Stimulated activated CD8-positive, alpha-beta memory T cell treated with anti-CD3 and anti-CD28 coated beads, Interleukin-12 subunit alpha, Interleukin-12 subunit beta, amount 100 ng/mL, for 4 hours (primary cell): Measurements from ENCODE around the gene ADAMTSL5.
A peak's percentile ranks its signal among the peaks of the same experiment; 100 is the strongest.
"Not testable (repeated sequence)": the region's sequence is repeated elsewhere in the genome, so short reads cannot be mapped to it uniquely, and the experiment has no call there.

Experiments used
- DNase-seq: peaks from one replicate; pipeline ENCODE4 v3.0.0-alpha.2; 2020; ENCODE audit warnings: low read depth

Gene ADAMTSL5

GRCh38 chr19:1481893-1482360, 30.9 kb downstream of the ADAMTSL5 start:
- no peak for DNase-seq

GRCh38 chr19:1481224-1481892, 31.5 kb downstream of the ADAMTSL5 start:
- no peak for DNase-seq

GRCh38 chr19:1478934-1479707, 33.7 kb downstream of the ADAMTSL5 start, which contains the start of gene C19orf25:
C19orf25 (minus strand) TSS chr19:1479215; CDS start chr19:1478903, 312 bp downstream.
- DNase-seq = peak; percentile 82

- DNase-seq = not testable (repeated sequence)
Observed at GRCh38 chr19:1477056-1477455, 35.8 kb downstream of the ADAMTSL5 start.

GRCh38 chr19:1475751-1476437, 36.9 kb downstream of the ADAMTSL5 start:
- DNase-seq = no peak

- no peak for DNase-seq
Observed at GRCh38 chr19:1474765-1475351, 38.0 kb downstream of the ADAMTSL5 start.

GRCh38 chr19:1474011-1474764, 38.6 kb downstream of the ADAMTSL5 start:
- no peak for DNase-seq

- DNase-seq = no peak
Observed at GRCh38 chr19:1473085-1473851, 39.6 kb downstream of the ADAMTSL5 start.

- DNase-seq = no peak
Observed at GRCh38 chr19:1472231-1473084, 40.4 kb downstream of the ADAMTSL5 start.

GRCh38 chr19:1471515-1472160, 41.2 kb downstream of the ADAMTSL5 start:
- DNase-seq = no peak

GRCh38 chr19:1471010-1471514, 41.8 kb downstream of the ADAMTSL5 start:
- DNase-seq = no peak

- DNase-seq = peak; percentile 53
Observed at GRCh38 chr19:1470305-1471009, 42.4 kb downstream of the ADAMTSL5 start.

- DNase-seq = no peak
Observed at GRCh38 chr19:1470055-1470304, 42.8 kb downstream of the ADAMTSL5 start.

- no peak for DNase-seq
Observed at GRCh38 chr19:1469255-1470054, 43.4 kb downstream of the ADAMTSL5 start.

- no peak for DNase-seq
Observed at GRCh38 chr19:1468821-1469254, 44.0 kb downstream of the ADAMTSL5 start.

- DNase-seq = no peak
Observed at GRCh38 chr19:1468274-1468820, 44.5 kb downstream of the ADAMTSL5 start.

- no peak for DNase-seq
Observed at GRCh38 chr19:1467490-1468273, 45.1 kb downstream of the ADAMTSL5 start.
